OCI-LY3 (cell line): Measurements from ENCODE around the gene RMND5A.

Source experiments
- H2AFZ ChIP-seq: fragments of 200-600, 300-600 bp; shearing (Covaris generic); 2 replicates; pipeline ENCODE4 v1.6.0; 2014; ENCODE audit warnings: antibody characterized with exemption, low read depth, low read length
- H3K27ac ChIP-seq: fragments of 200-600, 300-600 bp; sonication (generic); 2 replicates; pipeline ENCODE4 v1.5.1; 2014; ENCODE audit warnings: mild to moderate bottlenecking, low read length, moderate library complexity, mixed read lengths
- H3K27me3 ChIP-seq: fragments of 200-600, 300-600 bp; sonication (generic); 2 replicates; pipeline ENCODE4 v1.6.1; 2014; ENCODE audit warnings: low read depth, low read length, mixed read lengths
- H3K36me3 ChIP-seq: fragments of 200-600, 300-600 bp; sonication (generic); replicated peaks from 2 replicates; pipeline ENCODE3; 2014; ENCODE audit warnings: low read depth, low read length, mixed read lengths
- H3K4me1 ChIP-seq: fragments of 300-600, 200-600 bp; sonication (generic); 2 replicates; pipeline ENCODE4 v1.6.1; 2014; ENCODE audit warnings: low read length, mixed read lengths
- H3K4me2 ChIP-seq: fragments of 200-600, 300-600 bp; sonication (generic); 2 replicates; pipeline ENCODE4 v1.6.1; 2014; ENCODE audit warnings: low read length, mixed read lengths
- H3K4me3 ChIP-seq: fragments of 300-600, 200-600 bp; sonication (generic); 2 replicates; pipeline ENCODE4 v1.5.1; 2014; ENCODE audit warnings: antibody characterized with exemption, mild to moderate bottlenecking, low read length, moderate library complexity
- H3K79me2 ChIP-seq: fragments of 300-600, 200-600 bp; shearing (Covaris generic); 2 replicates; pipeline ENCODE4 v1.6.1; 2014; ENCODE audit warnings: mild to moderate bottlenecking, low read length, mixed read lengths
- H3K9ac ChIP-seq: fragments of 300-600, 200-600 bp; shearing (Covaris generic); 2 replicates; pipeline ENCODE4 v1.6.0; 2014; ENCODE audit warnings: mild to moderate bottlenecking, low read length, moderate library complexity
- H3K9me3 ChIP-seq: fragments of 200-600, 300-600 bp; shearing (Covaris generic); 2 replicates; pipeline ENCODE4 v1.6.1; 2014; ENCODE audit warnings: low read length, mixed read lengths; ENCODE audit not compliant: insufficient read depth
- H4K20me1 ChIP-seq: fragments of 200-600, 300-600 bp; sonication (generic); 2 replicates; pipeline ENCODE4 v1.6.1; 2016; ENCODE audit warnings: low read length, mixed read lengths; ENCODE audit not compliant: insufficient read depth
- CTCF ChIP-seq: fragments of 200-600, 300-600 bp; sonication (generic); IDR thresholded peaks from 2 replicates; pipeline ENCODE4 v1.5.1; 2014; ENCODE audit warnings: antibody characterized with exemption, low read length, low read depth
- EZH2phosphoT487 ChIP-seq: fragments of 200-600 bp; shearing (Covaris generic); IDR thresholded peaks from 2 replicates; pipeline ENCODE4 v1.6.1; 2018; ENCODE audit warnings: antibody characterized with exemption, mixed run types, low read depth

The RMND5A gene

GRCh38 chr2:86789687-86790133 is 69.6 kb downstream of the RMND5A start:
- Histone ChIP-seq H3K9me3 (no peaks in the 10 kb centered on the region), H3K9ac (no peak overlapping the region), H3K36me3 (no peaks in the 10 kb centered on the region), H3K27ac (no peak overlapping the region), H2AFZ (no peak overlapping the region), H3K4me2 (no peak overlapping the region), H4K20me1 (no peaks in the 10 kb centered on the region), H3K27me3 (peaks cover 6% of the 10 kb centered on the region), H3K79me2 (no peaks in the 10 kb centered on the region), H3K4me1 (peaks cover 3% of the 10 kb centered on the region), H3K4me3 (no peak overlapping the region)
- no peak for TF ChIP-seq CTCF
- no peak for TF ChIP-seq EZH2phosphoT487

DNA sequence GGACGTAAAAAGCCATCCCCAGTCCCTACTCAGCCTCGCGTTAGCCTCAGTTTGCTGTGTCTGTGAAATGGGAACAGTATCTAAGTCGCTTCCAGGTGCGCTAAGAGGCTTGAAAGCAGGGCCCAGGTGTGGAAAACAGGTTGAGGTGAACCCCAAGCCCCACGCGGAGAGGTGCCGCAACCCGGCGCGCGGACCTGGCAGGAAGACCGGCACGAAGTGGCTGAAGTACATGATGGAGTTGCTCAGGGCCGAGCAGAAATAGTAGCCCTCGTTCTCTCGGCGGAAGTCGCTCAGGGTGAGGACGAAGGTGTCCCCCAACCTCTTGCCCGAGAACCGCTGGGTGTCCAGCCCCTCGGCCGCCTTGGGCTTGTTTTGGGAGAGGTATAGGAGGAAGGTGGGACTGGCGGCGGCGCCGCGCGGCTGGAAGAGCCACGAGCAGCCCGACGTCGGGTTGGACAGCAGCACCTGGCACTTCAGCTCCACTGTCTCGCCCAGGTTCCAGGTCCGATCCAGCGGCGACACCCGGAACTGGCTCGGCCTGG is 70.1 kb downstream of the RMND5A start:
- Histone ChIP-seq H3K4me1 (no peaks in the 10 kb centered on the region), H3K79me2 (no peaks in the 10 kb centered on the region), H3K9me3 (no peaks in the 10 kb centered on the region), H3K4me2 (no peak overlapping the region), H3K27me3 (peaks cover 6% of the 10 kb centered on the region), H3K9ac (no peak overlapping the region), H3K27ac (no peak overlapping the region), H4K20me1 (no peaks in the 10 kb centered on the region), H3K4me3 (no peak overlapping the region), H3K36me3 (no peaks in the 10 kb centered on the region), H2AFZ (no peak overlapping the region)
- TF ChIP-seq CTCF = no peak
- TF ChIP-seq EZH2phosphoT487 = no peak

GRCh38 chr2:86790676-86791572 is 70.8 kb downstream of the RMND5A start, which contains the start of gene CD8A:
Gene CD8A, minus strand, starts transcription at chr2:86790913. Its CDS starts 88 bp downstream, at chr2:86790825.
- H2AFZ ChIP-seq = no peak within 1 kb of the TSS

More at GRCh38 chr2:86790676-86791572, 70.8 kb downstream of the RMND5A start, which contains the start of gene CD8A:
- H4K20me1 ChIP-seq = no peaks in the 10 kb centered on the region
- peaks cover 6% of the 10 kb centered on the region for H3K27me3 ChIP-seq
- no peaks in the 10 kb centered on the region for H3K79me2 ChIP-seq
- H3K36me3 ChIP-seq = no peaks in the 10 kb centered on the region
- no peak for TF ChIP-seq EZH2phosphoT487
- no peak for TF ChIP-seq CTCF
- H3K4me2 ChIP-seq = no peak within 1 kb of the TSS
- H3K9me3 ChIP-seq = peaks cover 2% of the 10 kb centered on the region
- no peak within 1 kb of the TSS for H3K9ac ChIP-seq
- no peaks in the 10 kb centered on the region for H3K4me1 ChIP-seq
- H3K4me3 ChIP-seq = no peak within 1 kb of the TSS
- H3K27ac ChIP-seq = no peak within 1 kb of the TSS
